Stimulated activated CD8-positive, alpha-beta memory T cell treated with anti-CD3 and anti-CD28 coated beads, Interleukin-15, amount 100 ng/mL, for 1 hour (primary cell): Measurements from ENCODE around the gene PCIF1.
"Not testable (repeated sequence)": the region's sequence is repeated elsewhere in the genome, so short reads cannot be mapped to it uniquely, and the experiment has no call there.

Experiments used
- DNase-seq: peaks from one replicate; pipeline ENCODE4 v3.0.0-alpha.2; 2020; ENCODE audit warnings: low read depth

PCIF1 gene

DNA sequence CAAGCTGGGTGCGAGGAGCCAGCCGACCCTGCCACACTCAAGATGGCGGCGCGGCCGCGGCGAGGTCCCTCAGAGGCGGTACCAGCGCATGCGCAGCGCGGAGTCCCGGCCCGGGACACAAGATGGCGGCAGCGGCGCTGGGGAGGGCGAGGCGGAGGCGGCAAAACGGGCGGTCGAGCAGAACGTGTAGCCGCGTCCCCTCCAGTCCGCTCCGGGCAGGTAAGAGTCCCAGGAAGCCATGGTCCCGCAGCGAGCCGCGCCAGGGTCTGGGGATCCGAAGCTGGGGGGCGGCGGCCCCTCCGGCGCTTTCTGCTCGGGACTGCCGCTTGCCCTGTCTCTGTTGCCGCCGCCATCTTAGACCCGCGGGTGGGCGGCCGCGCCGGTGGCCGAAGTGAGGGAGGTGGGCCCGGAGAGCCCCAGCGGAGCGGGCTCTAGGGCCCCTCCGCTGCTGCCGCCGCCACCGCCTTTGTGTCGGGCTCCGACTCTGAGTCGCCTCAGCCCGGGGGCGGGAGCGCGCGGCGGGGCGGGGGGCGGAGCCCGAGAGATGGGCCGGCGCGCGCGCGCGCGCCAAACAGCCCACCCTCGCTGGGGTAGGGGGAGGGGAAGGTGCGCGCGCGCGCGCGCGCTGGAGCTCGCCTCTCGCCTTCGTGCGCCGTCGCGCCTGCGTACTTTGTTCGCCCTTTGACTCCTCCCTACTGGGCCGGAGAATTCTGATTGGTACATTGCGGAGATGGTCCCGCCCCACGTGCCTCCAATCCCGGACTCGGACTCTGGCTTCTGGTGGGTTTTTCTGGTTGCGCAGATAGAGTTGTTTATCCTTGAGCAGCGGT lies at the start of gene PCIF1:
PCIF1 (plus strand) TSS at position 98 of the 830 bp plus-strand sequence. CDS start 4,317 bp downstream, outside the sequence.
- peak; percentile 95 for DNase-seq

DNA sequence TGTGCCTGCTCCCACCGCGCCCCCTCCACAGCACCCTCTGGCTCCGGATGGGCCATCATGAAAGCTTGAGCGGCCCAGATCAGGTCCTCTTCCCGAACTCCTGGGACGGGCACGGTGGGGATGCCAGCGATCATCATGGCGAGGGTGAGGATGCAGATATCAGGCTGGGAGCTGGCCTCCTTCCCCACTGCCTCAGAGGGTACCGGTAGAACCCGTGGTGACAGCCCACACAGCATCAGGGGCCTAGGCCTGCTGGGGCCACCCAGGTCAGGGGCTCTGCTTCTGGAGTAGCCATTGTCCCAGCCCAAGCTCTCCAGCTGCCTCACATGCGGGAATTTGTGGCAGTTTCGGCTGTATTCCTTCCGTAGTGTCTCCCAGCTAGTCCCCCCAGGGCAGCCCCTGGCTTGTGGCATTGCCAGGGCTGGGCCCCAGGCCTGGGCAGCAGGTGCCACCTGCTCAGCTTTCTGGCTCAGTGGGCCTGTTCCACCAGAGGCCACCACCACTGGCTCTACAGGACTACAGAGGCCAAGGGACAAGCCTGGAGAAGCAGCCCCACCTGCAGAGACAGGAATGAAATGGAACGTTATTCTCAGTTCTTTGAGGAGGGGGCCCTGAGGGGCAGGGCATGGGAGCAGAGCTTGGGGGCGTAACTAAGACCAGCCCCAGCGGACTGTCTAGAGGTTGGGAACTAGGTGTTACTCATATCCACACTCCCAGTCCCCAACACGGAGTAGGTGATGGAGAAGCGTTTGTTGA lies 47.7 kb upstream of the PCIF1 start:
- no peak for DNase-seq

DNA sequence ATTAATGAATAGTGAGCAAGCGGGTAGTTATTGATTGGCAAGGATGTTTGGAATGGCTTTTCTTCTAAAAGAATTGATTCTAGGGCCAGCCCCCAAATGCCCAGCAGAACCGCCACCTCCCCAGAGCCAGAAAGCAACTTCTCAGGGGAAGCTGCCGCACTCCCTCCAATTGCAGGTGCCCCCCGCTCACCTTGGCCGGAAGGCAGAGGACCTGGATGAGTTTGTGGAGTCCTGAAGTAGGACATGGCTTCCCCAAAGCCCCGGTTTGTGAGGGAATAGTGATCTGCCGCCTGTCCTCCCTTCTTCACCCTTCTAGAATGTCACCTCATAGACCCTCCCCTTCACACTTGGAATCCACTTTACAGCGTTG lies 47.2 kb upstream of the PCIF1 start, which contains the start of gene SPATA25:
SPATA25 (minus strand) TSS at position 277 of the 370 bp plus-strand sequence; CDS start at position 245, 32 bp downstream.
- no peak for DNase-seq

DNA sequence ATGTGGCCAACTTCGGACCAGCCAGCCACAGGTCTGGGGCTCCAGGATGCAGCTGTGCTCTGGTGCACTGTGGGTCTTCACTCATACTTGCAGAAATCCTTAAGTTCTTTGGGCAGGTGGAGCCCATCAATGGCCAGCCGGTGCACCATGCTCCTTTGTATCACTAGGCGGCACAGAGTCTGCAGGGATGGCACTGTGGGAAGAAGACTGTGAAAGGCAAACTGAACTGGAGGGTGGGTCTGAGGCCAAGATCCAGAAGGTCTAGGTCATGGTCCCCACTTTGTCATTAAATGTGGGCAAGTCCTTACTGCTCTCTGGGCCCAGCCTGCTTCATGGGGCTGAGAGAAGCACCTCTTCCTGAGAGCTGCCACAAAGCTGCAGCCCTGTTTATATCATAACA lies 45.8 kb upstream of the PCIF1 start:
- DNase-seq = no peak

DNA sequence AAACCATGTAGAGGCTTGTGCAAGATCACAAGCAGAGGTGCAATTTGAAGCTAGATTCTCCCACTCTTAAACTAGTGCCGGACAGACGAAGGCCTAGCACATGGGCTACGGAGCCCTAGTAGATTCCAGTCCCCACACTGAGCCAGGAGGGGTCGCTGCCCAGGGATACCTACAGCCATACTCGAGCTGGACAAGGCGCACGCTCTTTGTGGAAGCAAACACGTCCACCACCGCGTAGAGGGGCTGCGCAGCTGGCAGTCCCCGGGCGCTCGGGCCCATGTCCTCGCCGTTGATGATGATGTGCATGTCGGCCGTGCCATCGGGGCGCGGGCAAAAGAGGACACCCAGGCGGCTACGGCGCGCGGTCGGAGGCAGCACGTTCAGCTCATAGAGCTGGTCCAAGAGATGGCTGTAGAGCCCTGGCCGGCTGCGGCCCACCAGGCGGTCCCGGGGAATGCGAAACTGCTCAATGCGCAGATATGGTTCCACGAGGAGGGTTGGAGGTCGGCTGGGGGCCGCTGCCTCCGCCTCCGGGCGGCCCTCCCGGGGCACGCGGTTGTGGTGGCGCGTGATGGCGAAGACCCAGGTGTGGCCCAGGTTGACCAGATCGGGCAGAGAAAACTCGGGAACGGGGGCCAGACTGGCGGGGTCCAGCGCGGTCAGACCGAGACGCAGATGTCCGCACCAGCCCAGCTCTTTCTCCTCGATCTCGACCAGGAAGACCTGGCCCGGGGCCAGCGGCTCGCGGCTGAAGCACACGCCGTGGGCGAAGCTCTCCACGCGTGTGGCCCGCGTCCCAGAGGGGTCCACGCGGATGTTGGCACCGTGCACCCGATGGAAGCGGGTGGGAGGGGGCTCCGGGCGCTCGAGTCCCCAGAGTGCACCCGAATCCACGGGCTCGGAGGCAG lies 44.2 kb upstream of the PCIF1 start:
- no peak for DNase-seq

DNA sequence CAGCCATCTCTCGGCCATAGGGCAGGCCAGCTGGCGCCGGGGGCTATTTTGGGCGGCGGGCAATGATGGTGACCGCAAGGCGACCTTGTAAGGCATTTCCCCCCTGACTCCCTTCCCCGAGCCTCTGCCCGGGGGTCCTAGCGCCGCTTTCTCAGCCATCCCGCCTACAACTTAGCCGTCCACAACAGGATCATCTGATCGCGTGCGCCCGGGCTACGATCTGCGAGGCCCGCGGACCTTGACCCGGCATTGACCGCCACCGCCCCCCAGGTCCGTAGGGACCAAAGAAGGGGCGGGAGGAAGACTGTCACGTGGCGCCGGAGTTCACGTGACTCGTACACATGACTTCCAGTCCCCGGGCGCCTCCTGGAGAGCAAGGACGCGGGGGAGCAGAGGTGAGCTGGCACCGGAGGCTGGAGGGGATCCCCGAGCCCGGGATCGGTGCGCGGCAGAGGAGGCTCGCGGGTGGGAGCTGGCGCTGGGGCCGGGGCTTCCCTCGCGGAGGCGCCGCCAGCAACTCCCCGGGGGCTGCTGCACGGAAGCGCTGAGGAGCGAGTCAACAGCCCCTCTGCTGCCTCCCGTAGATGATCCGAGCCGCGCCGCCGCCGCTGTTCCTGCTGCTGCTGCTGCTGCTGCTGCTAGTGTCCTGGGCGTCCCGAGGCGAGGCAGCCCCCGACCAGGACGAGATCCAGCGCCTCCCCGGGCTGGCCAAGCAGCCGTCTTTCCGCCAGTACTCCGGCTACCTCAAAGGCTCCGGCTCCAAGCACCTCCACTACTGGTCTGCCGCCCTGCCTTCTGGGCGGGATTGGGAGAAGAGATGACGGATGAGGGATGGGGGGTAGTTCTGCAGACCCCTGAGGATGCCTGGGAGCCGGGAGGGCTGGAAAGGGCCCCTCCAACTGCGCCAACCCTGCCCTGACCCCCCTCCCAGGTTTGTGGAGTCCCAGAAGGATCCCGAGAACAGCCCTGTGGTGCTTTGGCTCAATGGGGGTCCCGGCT lies 43.2 kb upstream of the PCIF1 start, which contains the start of the genes CTSA and NEURL2:
CTSA (plus strand) TSS at position 351 of the 999 bp plus-strand sequence; CDS start at position 585, 234 bp downstream.
NEURL2 (minus strand) TSS at position 224 of the 999 bp plus-strand sequence; CDS start at position 7, 217 bp downstream.
- DNase-seq = peak; percentile 70

DNA sequence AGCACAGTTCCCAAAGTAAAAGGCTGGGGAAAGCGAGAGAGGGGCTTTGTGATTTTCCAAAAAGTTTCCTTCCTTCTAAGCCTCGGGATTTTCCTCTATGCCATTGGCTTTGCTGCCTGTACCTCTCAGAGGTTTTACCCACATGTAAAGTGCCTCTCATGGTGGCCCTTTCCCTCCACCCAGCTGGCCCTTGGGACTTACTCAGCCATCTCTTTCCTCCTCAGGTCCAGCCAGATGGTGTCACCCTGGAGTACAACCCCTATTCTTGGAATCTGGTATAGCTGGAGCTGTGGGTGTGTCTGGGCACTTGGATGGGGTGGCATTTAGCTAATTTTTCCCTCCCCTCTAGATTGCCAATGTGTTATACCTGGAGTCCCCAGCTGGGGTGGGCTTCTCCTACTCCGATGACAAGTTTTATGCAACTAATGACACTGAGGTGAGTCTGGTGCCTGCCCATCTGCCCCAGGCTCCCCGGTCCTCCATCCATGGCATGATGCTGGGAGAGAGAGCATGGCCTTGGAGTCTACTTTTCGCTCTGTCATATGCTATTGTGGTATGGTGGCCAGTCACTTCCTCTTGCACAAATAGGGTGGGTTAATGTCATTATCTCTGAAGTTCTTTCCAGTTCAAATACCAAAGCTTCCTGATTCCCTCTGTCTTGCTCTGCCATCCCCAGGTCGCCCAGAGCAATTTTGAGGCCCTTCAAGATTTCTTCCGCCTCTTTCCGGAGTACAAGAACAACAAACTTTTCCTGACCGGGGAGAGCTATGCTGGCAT lies 42.2 kb upstream of the PCIF1 start:
- no peak for DNase-seq

DNA sequence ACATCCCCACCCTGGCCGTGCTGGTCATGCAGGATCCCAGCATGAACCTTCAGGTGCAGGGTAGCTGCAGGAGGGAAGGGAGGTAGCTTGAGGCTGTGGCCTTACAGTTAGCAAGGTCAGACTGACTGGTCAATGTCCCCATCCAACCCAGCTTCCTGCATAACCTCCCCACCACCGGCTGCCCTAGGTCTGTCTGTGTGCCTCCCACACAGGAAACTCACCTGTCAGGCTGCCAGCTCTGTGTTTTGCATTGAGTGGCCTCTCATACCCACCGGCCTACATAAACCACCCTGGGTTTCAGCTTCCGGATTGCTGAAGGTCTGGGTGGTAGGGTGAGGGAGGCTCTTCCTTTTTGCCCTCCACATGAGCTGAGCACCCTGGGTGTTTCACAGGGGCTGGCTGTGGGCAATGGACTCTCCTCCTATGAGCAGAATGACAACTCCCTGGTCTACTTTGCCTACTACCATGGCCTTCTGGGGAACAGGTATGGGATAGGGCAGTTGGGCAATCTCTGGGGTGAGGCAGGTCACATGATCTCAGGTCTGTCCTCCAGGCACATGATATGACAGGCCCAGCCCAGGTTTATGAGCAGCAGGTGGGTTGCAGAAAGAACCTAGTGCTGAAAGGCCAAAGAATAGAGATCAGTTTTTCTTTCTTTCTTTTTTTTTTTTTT lies 41.5 kb upstream of the PCIF1 start:
- DNase-seq = no peak

DNA sequence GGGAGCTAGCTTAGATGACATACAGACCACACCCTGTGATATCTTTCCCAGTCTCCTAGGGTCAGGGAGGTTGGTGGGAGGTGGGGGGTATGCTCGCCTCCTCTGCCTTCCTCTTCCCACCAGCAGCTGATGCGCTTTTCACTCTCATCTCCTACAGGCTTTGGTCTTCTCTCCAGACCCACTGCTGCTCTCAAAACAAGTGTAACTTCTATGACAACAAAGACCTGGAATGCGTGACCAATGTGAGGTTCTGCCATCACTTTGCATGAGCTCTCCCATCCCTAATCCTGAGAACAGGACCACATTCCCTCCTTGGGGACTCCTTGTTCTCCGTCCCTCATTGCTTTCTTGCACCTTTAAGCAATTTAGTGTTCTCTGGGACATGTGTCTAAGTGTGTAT lies 40.7 kb upstream of the PCIF1 start:
- DNase-seq = no peak

DNA sequence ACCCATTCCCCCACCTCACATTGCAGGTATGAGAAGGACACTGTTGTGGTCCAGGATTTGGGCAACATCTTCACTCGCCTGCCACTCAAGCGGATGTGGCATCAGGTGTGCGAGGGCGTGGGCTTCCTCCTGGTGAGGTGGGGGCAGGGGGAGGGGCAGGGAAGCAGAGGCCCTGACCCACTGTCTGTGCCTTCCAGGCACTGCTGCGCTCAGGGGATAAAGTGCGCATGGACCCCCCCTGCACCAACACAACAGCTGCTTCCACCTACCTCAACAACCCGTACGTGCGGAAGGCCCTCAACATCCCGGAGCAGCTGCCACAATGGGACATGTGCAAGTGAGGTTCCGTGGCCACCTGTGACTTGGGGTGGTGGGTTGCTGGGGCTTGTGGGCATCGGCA lies 39.7 kb upstream of the PCIF1 start:
- no peak for DNase-seq

DNA sequence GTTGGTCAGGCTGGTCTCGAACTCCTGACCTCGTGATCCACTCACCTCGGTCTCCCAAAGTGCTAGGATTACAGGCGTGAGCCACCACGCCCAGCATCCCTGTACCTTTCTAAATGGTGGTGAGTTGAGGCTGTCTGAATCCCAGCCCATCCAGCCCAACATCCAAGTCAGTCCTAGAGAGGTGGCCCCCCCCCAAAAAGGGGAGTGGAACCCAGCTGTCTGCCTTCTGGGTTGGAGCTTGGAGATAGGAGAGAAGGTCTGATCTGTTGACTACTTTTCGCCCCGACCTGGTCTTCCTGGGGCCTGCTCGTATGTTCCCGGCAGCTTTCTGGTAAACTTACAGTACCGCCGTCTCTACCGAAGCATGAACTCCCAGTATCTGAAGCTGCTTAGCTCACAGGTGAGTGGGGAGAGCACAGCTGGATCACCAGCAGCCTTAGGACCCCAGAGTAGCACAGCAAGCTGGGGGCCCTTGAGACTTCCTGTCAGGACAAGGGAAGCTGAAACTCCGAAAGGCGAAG lies 37.8 kb upstream of the PCIF1 start:
- no peak for DNase-seq

DNA sequence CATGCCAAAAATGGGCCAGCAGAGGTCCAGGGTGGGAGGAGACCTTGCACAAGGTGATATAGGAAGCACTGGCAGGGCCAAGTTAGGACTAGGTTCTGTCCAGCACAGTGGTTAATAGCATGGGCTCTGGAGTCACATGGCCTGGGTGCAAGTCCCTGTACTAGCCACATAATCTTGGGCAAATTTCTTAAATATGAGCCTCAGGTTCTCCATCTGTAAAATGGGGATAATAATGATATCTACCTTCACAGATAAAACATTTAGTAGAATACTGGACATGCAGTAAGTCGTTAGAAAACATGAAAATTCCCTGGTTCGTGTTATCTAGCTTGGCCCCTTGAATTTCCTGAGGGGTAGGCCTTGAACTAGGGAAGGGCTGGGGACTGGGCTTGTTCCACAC lies 37.2 kb upstream of the PCIF1 start:
- DNase-seq = no peak

DNA sequence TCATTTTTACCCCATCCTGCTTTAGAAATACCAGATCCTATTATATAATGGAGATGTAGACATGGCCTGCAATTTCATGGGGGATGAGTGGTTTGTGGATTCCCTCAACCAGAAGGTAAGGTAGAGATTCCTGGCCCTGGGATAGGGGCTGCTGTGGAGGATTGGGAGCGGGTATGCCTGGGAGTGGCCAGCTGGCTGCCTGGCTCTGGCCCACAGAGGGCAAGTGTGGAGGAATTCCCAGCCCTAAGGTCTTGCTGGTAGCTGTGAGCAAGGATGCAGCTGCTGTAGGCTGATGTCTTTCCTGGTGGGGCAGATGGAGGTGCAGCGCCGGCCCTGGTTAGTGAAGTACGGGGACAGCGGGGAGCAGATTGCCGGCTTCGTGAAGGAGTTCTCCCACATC lies 36.8 kb upstream of the PCIF1 start:
- no peak for DNase-seq

DNA sequence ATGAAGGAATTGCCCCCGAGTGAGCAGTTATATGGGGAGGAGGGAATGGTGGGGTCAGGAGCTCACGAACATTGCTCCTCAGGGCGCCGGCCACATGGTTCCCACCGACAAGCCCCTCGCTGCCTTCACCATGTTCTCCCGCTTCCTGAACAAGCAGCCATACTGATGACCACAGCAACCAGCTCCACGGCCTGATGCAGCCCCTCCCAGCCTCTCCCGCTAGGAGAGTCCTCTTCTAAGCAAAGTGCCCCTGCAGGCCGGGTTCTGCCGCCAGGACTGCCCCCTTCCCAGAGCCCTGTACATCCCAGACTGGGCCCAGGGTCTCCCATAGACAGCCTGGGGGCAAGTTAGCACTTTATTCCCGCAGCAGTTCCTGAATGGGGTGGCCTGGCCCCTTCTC lies 36.2 kb upstream of the PCIF1 start:
- DNase-seq = no peak

DNA sequence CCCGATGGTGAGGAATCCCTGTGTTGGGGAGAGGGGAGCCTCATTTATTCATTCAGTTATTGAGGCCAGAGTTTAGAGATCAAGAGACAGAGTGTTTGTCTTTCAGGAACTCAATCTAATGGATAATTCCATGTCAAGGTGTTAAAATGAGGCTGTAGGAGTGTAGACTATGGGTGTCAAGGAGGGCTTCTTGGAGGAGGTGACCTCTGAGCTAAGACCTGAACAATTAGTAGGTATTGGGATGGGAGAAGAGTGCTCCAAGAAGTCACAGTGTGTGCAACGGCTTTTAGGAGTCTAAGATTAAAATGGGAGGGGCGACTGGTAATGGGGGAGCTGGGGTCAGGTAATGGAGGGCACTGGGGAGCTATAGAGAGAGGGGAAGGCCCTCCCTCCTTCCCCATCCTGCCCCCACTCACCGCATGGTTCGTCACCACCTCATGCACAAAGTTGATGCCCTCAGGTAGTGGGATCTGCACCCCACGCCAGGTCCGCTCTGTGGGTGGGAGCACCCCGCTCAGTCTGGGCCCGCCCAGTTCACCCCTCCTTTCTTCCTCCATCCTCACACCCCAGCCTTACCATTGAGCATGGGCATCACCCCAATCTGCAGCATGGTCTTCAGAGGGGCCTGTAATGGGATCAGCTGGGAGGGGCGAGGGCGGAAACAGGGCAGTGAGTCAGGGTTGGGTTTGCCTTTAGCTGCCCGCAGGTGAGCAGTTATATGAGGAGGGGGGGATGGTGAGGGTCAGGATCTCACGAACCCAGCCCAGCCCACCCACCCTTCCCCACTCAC lies 35.2 kb upstream of the PCIF1 start:
- DNase-seq = no peak

DNA sequence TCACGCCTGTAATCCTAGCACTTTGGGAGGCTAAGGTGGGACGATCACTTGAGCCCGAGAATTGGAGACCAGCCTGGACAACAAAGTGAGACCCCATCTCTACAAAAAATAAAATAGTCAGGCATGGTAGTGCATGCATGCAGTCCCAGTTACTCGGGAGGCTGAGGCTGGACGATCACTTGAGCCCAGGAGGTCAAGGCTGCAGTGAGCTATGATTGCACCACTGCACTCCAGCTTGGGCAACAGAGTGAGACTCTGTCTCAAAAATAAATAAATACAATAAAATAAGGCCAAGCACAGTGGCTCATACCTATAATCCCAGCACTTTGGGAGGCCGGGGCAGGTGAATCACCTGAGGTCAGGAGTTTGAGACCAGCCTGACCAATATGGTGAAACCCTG lies 33.2 kb upstream of the PCIF1 start:
- DNase-seq = not testable (repeated sequence)

DNA sequence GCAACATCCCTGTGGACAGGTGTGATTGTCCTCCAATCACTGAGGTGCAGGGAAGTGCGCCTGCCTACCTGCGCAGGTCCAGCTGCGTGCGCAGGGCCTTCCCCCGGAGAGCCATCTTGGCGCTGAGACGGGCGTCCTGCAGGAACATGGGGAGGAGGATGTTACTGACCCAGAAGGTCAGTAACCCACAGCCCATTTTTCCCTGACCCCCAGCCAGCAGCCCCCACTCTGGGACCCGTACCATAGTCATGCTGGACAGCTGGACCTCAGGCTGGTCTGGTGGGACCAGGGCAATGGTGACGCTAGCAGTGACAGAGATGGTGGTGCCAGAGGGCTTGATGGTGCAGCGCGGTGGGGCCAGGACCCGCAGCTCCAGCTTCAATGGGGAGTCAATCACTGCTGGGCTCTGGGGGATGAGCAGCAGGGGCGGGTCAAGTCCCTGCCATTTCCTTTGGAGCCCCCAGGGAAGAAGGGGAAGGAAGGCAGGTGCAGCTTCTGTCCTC lies 32.2 kb upstream of the PCIF1 start:
- DNase-seq = no peak
